Neuronal stem cell (in vitro differentiated cells): ENCODE measurements around the gene CLEC4C.
A peak's percentile ranks its signal among the peaks of the same experiment; 100 is the strongest.
"Not testable (repeated sequence)": the region's sequence is repeated elsewhere in the genome, so short reads cannot be mapped to it uniquely, and the experiment has no call there.

Source experiments
- DNase-seq: peaks from one replicate; pipeline ENCODE4 v3.0.0-alpha.2; 2013; ENCODE audit warnings: low spot score
- H2AFZ ChIP-seq: one replicate; pipeline ENCODE4 v1.6.1; 2013; ENCODE audit warnings: mild to moderate bottlenecking, low read length, inconsistent platforms
- H2AK5ac ChIP-seq: 2 replicates; pipeline ENCODE4 v1.6.1; 2013; ENCODE audit warnings: low read depth, mild to moderate bottlenecking, inconsistent platforms, low read length, moderate library complexity, mixed read lengths
- H2BK120ac ChIP-seq: 2 replicates; pipeline ENCODE4 v1.6.1; 2013; ENCODE audit warnings: low read depth, mild to moderate bottlenecking, inconsistent platforms, low read length, moderate library complexity, mixed read lengths
- H2BK12ac ChIP-seq: one replicate; pipeline ENCODE4 v1.6.1; 2013; ENCODE audit warnings: low read length, inconsistent platforms
- H2BK15ac ChIP-seq: 2 replicates; pipeline ENCODE4 v1.6.1; 2013; ENCODE audit warnings: mild to moderate bottlenecking, low read length, inconsistent platforms, mixed read lengths
- H2BK5ac ChIP-seq: one replicate; pipeline ENCODE4 v1.6.1; 2013; ENCODE audit warnings: inconsistent platforms, mild to moderate bottlenecking, low read length, moderate library complexity
- H3K14ac ChIP-seq: one replicate; pipeline ENCODE4 v1.6.1; 2013; ENCODE audit warnings: low read length, inconsistent platforms
- H3K18ac ChIP-seq: 2 replicates; pipeline ENCODE4 v1.6.1; 2013; ENCODE audit warnings: low read length, inconsistent platforms
- H3K23ac ChIP-seq: 2 replicates; pipeline ENCODE4 v1.6.1; 2013; ENCODE audit warnings: low read depth, mild to moderate bottlenecking, mixed read lengths, low read length, inconsistent platforms; ENCODE audit not compliant: poor library complexity
- H3K27ac ChIP-seq: replicated peaks from 3 replicates; pipeline ENCODE4 v1.5.1; 2013; ENCODE audit warnings: low read length, inconsistent platforms
- H3K27me3 ChIP-seq, 3 experiments: 2 replicates each; pipeline ENCODE4 v1.6.1; 2013; ENCODE audit warnings: low read length in 3 of 3, mild to moderate bottlenecking in 2 of 3, inconsistent platforms in 1 of 3, low read depth in 1 of 3, mixed read lengths in 1 of 3, moderate library complexity in 1 of 3; ENCODE audit not compliant: control insufficient read depth in 3 of 3, insufficient read depth in 3 of 3
- H3K36me3 ChIP-seq, 2 donors: replicated peaks in 1 of 2; 2 replicates each; pipeline ENCODE4 v1.6.1; 2013; ENCODE audit warnings: low read length in 2 of 2; ENCODE audit not compliant: control insufficient read depth in 2 of 2, insufficient read depth in 2 of 2
- H3K4ac ChIP-seq: 2 replicates; pipeline ENCODE4 v1.6.1; 2013; ENCODE audit warnings: inconsistent platforms, mild to moderate bottlenecking, low read length, moderate library complexity
- H3K4me1 ChIP-seq, 2 donors: 1 replicate in 1 of 2; 2 replicates in 1 of 2; pipeline ENCODE4 v1.6.1; 2013; ENCODE audit warnings: low read length in 2 of 2, low read depth in 1 of 2; ENCODE audit not compliant: control insufficient read depth in 2 of 2, insufficient read depth in 1 of 2
- H3K4me2 ChIP-seq: one replicate; pipeline ENCODE4 v1.6.1; 2013; ENCODE audit warnings: mild to moderate bottlenecking, low read length, inconsistent platforms; ENCODE audit not compliant: insufficient read depth, poor library complexity, severe bottlenecking
- H3K4me3 ChIP-seq, 2 donors: 2 replicates each; pipeline ENCODE4 v1.5.1; 2013; ENCODE audit warnings: low read length in 2 of 2, mild to moderate bottlenecking in 2 of 2, inconsistent platforms in 1 of 2, moderate library complexity in 1 of 2
- H3K79me1 ChIP-seq: one replicate; pipeline ENCODE4 v1.6.1; 2013; ENCODE audit warnings: low read depth, mild to moderate bottlenecking, inconsistent platforms, low read length, moderate library complexity
- H3K9ac ChIP-seq: one replicate; pipeline ENCODE4 v1.6.1; 2013; ENCODE audit warnings: mild to moderate bottlenecking, low read depth, low read length, inconsistent platforms; ENCODE audit not compliant: poor library complexity
- H3K9me3 ChIP-seq, 2 donors: replicated peaks in 1 of 2; 2 replicates each; pipeline versions ENCODE3 to v1.6.1; 2013; ENCODE audit warnings: low read length in 2 of 2, mild to moderate bottlenecking in 2 of 2, inconsistent platforms in 1 of 2, low read depth in 1 of 2, mixed read lengths in 1 of 2, moderate library complexity in 1 of 2; ENCODE audit not compliant: control insufficient read depth in 2 of 2, insufficient read depth in 1 of 2
- H4K8ac ChIP-seq: one replicate; pipeline ENCODE4 v1.6.1; 2013; ENCODE audit warnings: low read depth, mild to moderate bottlenecking, inconsistent platforms, low read length, moderate library complexity
- H4K91ac ChIP-seq: one replicate; pipeline ENCODE4 v1.6.1; 2013; ENCODE audit warnings: low read length, low read depth, mild to moderate bottlenecking, inconsistent platforms; ENCODE audit not compliant: poor library complexity
- WGBS, 2 donors: extraction: QIAGEN DNeasy Blood & Tissue Kit; methylation state at CpG; one replicate each; pipeline ENCODE4 v1.1.7; 2013; ENCODE audit warnings: missing lambda C conversion rate in 2 of 2, mixed read lengths in 1 of 2; ENCODE audit not compliant: insufficient read length in 2 of 2, insufficient replicate concordance in 1 of 2; ENCODE audit errors: extremely low coverage in 2 of 2; 5-methylcytosine and 5-hydroxymethylcytosine counted together

The CLEC4C gene

DNA sequence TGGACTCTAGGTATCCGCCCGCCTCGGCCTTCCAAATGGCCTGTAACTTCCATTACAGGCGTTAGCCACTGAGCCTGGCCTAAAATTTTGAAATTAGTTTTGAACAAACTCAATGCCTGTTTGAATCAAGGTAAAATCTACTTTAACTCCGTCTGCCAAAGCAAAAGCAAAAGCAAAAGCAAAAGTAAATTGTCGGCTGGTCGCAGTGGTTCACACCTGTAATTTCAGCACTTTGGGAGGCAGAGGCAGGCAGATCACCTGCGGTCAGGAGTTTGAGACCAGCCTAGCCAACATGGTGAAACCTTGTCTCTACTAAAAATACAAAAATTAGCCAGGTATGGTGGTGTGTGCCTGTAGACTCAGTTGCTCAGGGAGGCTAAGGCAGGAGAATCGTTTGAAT, 8.5 kb upstream of the CLEC4C start:
- not testable (repeated sequence) for H3K4ac ChIP-seq, H3K27ac ChIP-seq, H4K91ac ChIP-seq, H3K9me3 ChIP-seq, H3K36me3 ChIP-seq, H2AFZ ChIP-seq, H3K27me3 ChIP-seq, H3K4me3 ChIP-seq, H3K14ac ChIP-seq, H2BK120ac ChIP-seq, H2BK5ac ChIP-seq, H3K4me1 ChIP-seq, H2AK5ac ChIP-seq, H2BK15ac ChIP-seq, H2BK12ac ChIP-seq, DNase-seq, H3K18ac ChIP-seq, H3K9ac ChIP-seq, H3K79me1 ChIP-seq, H3K4me2 ChIP-seq, H4K8ac ChIP-seq, H3K23ac ChIP-seq
- no CpG with 5 or more reads among the region's 9 CpGs for WGBS, 2 donors

DNA sequence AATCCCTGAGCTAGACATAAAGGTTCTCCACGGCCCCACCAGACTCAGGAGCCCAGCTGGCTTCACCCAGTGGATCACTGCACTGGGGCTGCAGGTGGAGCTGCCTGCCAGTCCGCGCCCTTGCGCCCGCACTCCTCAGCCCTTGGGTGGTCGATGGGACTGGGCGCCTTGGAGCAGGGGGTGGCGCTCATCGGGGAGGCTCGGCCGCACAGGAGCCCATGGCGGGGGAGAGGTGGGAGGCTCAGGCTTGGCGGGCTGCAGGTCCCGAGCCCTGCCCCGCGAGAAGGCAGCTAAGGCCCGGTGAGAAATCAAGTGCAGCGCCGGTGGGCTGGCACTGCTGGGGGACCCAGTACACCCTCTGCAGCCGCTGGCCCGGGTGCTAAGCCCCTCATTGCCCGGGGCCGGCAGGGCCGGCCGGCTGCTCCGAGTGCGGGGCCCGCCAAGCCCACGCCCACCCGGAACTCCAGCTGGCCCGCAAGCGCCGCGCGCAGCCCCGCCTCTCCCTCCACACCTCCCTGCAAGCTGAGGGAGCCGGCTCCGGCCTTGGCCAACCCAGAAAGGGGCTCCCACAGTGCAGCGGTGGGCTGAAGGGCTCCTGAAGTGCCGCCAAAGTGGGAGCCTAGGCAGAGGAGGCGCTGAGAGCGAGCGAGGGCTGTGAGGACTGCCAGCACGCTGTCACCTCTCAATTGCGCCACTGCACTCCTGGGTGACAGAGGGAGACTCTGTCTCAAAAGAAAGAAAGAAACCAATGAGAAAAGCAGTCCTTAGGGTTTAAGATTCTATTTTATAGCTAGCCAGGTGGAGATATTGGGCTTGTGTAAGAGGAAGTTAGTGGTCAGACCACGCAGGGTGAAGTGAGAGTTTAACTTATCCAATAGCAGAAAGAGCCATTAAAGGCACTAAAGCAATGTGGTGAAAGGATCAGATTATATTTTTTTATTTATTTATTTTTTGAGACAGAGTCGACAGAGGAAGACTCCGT, 5.1 kb upstream of the CLEC4C start:
- not testable (repeated sequence) for H3K18ac ChIP-seq, H3K27me3 ChIP-seq, DNase-seq, H3K4ac ChIP-seq, H2AK5ac ChIP-seq, H3K27ac ChIP-seq, H4K8ac ChIP-seq, H2BK120ac ChIP-seq, H3K4me2 ChIP-seq, H3K79me1 ChIP-seq, H3K23ac ChIP-seq, H2BK15ac ChIP-seq, H3K14ac ChIP-seq, H3K9me3 ChIP-seq, H4K91ac ChIP-seq, H3K9ac ChIP-seq, H2BK12ac ChIP-seq, H2AFZ ChIP-seq, H3K4me3 ChIP-seq, H3K4me1 ChIP-seq, H3K36me3 ChIP-seq, H2BK5ac ChIP-seq
- WGBS, 2 donors, result no CpG with 5 or more reads among the region's 48 CpGs

GRCh38 chr12:7751394-7751793, 4.2 kb upstream of the CLEC4C start:
- no peak overlapping the region for H2BK120ac ChIP-seq
- no peak overlapping the region for H2BK5ac ChIP-seq
- no peak overlapping the region for H3K23ac ChIP-seq
- H3K18ac ChIP-seq, result no peak overlapping the region
- H3K4me3 ChIP-seq, result no peak overlapping the region
- H2AK5ac ChIP-seq, result no peak overlapping the region
- H4K91ac ChIP-seq, result no peak overlapping the region
- H2BK15ac ChIP-seq, result no peak overlapping the region
- no peaks in the 10 kb centered on the region for H3K4me1 ChIP-seq
- H3K9me3 ChIP-seq, result no peaks in the 10 kb centered on the region
- WGBS, 2 donors, result no CpG with 5 or more reads among the region's 20 CpGs
- H2BK12ac ChIP-seq, result no peak overlapping the region
- H3K9ac ChIP-seq, result no peak overlapping the region
- peak overlapping the region; percentile 69 for H2AFZ ChIP-seq
- H3K4me2 ChIP-seq, result no peak overlapping the region
- H3K27me3 ChIP-seq, result no peaks in the 10 kb centered on the region
- no peak overlapping the region for H3K27ac ChIP-seq
- H3K4ac ChIP-seq, result no peak overlapping the region
- H3K36me3 ChIP-seq, result no peaks in the 10 kb centered on the region
- no peaks in the 10 kb centered on the region for H3K79me1 ChIP-seq
- H3K14ac ChIP-seq, result no peak overlapping the region
- H4K8ac ChIP-seq, result no peak overlapping the region
- DNase-seq, result no peak

DNA sequence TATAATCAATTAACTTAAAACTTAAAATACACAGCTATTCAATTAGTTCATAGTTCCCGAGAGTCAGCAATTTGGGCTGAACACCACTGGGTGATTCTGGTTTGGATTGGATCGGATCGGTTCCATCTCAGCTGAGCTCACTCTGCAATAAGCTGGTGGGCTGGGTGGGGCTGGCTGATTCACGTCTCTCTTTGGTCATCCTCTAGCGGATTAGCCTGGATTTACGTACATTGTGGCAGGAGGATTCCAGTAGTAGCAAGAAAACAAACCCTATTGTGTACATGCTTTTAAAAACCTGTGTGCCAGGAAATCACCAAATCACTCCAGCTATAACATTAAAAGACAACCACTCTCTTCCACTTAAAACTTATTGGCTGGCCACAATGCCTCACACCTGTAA, 3.2 kb upstream of the CLEC4C start:
- Histone ChIP-seq H3K36me3 (no peaks in the 10 kb centered on the region), H2AK5ac (no peak overlapping the region), H3K23ac (no peak overlapping the region), H3K4me1 (no peaks in the 10 kb centered on the region), H3K79me1 (no peaks in the 10 kb centered on the region), H2BK15ac (no peak overlapping the region), H3K27ac (no peak overlapping the region), H4K8ac (no peak overlapping the region), H3K9me3 (no peaks in the 10 kb centered on the region), H3K14ac (no peak overlapping the region), H2AFZ (no peak overlapping the region), H3K4me3 (no peak overlapping the region), H2BK120ac (no peak overlapping the region), H3K4ac (no peak overlapping the region), H3K18ac (no peak overlapping the region), H3K9ac (no peak overlapping the region), H2BK12ac (no peak overlapping the region), H3K27me3 (no peaks in the 10 kb centered on the region), H4K91ac (no peak overlapping the region), H2BK5ac (no peak overlapping the region), H3K4me2 (no peak overlapping the region)
- WGBS, 2 donors, result no CpG with 5 or more reads among the region's 6 CpGs
- no peak for DNase-seq
